Prostate gland (tissue), 2 donors: ENCODE data around the gene TMEM144.

Experiments used
- CTCF ChIP-seq, 4 experiments: fragments of 200-600 bp in 2 of 4; fragments of 450-650 bp in 2 of 4; sonication (generic) in 2 of 4; IDR thresholded peaks; 1 replicate in 3 of 4; 2 replicates in 1 of 4; pipeline ENCODE4 v1.5.1; 2016 to 2019; ENCODE audit warnings: antibody characterized with exemption in 4 of 4, mild to moderate bottlenecking in 2 of 4, moderate library complexity in 2 of 4
- POLR2A ChIP-seq: fragments of 450-650 bp; IDR thresholded peaks from one replicate; pipeline ENCODE4 v1.6.1; 2016; ENCODE audit warnings: antibody characterized with exemption, mild to moderate bottlenecking

GRCh38 chr4:158181906-158182305 lies 28.4 kb upstream of the TMEM144 start:
- no peak for TF ChIP-seq CTCF (IDR thresholded peaks at IDR 0.05)
- no peak for TF ChIP-seq POLR2A
